ENCODE results near the gene C10orf71.

C10orf71 gene

GRCh38 chr10:49265885-49266284, 33.1 kb upstream of the C10orf71 start:
- Mint-ChIP-seq H3K9me3 (peaks cover 21% of the 10 kb centered on the region), H3K27me3 (peaks cover 9% of the 10 kb centered on the region), H3K36me3 (ENCODE audit: low read depth) (no peaks in the 10 kb centered on the region), H3K27ac (no peak overlapping the region), H3K4me3 (no peak overlapping the region), H3K4me1 (ENCODE audit: low read depth) (no peaks in the 10 kb centered on the region)
- DNase-seq = no peak

- Mint-ChIP-seq H3K27ac (no peak overlapping the region), H3K36me3 (ENCODE audit: low read depth) (no peaks in the 10 kb centered on the region), H3K4me1 (ENCODE audit: low read depth) (peaks cover 8% of the 10 kb centered on the region), H3K27me3 (no peaks in the 10 kb centered on the region), H3K9me3 (peaks cover 21% of the 10 kb centered on the region), H3K4me3 (no peak overlapping the region)
- DNase-seq = no peak
Observed at GRCh38 chr10:49268185-49268584, 30.8 kb upstream of the C10orf71 start.

- H3K27me3 Mint-ChIP-seq = no peaks in the 10 kb centered on the region
- H3K27ac Mint-ChIP-seq = no peak overlapping the region
- peaks cover 21% of the 10 kb centered on the region for H3K9me3 Mint-ChIP-seq
- no peaks in the 10 kb centered on the region for H3K36me3 Mint-ChIP-seq (ENCODE audit: low read depth)
- H3K4me1 Mint-ChIP-seq (ENCODE audit: low read depth) = peaks cover 8% of the 10 kb centered on the region
- DNase-seq = no peak
- H3K4me3 Mint-ChIP-seq = no peak overlapping the region
Observed at GRCh38 chr10:49269523-49269922, 29.4 kb upstream of the C10orf71 start.

- Mint-ChIP-seq H3K27me3 (no peaks in the 10 kb centered on the region), H3K36me3 (ENCODE audit: low read depth) (no peaks in the 10 kb centered on the region), H3K9me3 (peaks cover 12% of the 10 kb centered on the region), H3K27ac (no peak overlapping the region), H3K4me3 (no peak overlapping the region), H3K4me1 (ENCODE audit: low read depth) (peaks cover 8% of the 10 kb centered on the region)
- no peak for DNase-seq
Observed at GRCh38 chr10:49270565-49270964, 28.4 kb upstream of the C10orf71 start.

DNA sequence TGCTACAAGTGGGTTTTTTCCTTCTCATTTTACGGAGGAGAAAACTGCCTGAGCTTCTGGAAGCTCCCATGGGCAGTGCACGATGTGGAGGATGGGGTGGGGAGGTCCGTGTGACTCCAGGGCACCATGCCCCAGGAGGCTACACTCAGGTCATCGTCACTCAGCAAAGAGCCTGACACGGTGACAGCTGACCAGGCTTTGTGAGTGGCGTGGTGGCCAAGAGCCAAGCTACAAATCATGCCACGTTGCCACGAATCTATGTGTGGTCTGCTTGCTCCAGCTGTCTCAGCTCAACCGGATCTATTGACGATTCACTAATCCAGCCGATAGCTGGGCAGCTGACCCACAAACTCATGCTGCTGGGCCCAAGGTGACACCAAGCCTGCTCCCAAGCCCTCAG, 27.6 kb upstream of the C10orf71 start:
- no peaks in the 10 kb centered on the region for H3K27me3 Mint-ChIP-seq

DNA sequence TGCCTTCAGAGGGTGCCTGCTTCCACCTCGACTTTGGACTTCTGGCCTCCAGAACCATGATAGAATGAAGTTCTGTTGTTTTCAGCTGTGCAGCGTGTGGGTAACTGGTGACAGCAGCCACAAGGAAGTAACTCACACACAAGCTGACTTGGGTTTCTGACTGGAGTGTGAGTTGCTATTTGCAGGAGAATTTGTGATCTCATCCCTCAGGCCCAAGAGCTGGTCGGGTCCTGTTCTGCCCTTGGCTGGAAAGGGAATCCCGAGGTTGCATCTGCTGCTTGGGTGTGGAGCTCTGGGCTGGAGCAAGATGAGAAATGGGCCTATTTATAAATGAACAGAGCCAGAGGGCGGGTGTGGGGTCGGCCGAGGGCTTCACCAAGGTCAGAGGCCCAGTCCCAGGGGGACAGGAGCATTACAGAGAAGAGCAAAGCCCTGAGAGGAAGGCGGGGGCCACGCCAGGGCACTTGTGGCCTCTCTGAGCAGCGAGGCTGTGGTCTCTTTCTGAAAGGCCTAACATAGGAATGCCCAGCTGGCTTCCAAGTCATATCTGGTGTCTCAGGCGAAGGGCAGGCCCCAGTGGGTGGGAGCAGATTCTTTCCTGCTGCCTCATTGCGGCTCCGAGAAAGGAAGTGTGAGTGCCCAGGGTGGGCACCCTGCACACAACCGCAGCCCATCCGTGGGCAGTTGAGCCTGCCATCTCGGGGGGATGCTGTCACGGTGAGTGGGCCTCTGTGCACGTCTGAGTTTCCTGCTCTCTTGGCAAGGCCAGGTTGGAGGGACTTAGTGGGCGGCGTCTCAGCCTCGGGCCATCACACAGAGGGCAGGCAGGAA, 26.5 kb upstream of the C10orf71 start:
- Mint-ChIP-seq H3K4me1 (ENCODE audit: low read depth) (peaks cover 8% of the 10 kb centered on the region), H3K27me3 (no peaks in the 10 kb centered on the region), H3K4me3 (no peak overlapping the region), H3K9me3 (no peaks in the 10 kb centered on the region), H3K36me3 (ENCODE audit: low read depth) (no peaks in the 10 kb centered on the region), H3K27ac (peak overlapping the region; percentile 55)
- no peak for DNase-seq

More for the DNA sequence above, 27.6 kb upstream of the C10orf71 start:
- peaks cover 5% of the 10 kb centered on the region for H3K9me3 Mint-ChIP-seq
- H3K27ac Mint-ChIP-seq = no peak overlapping the region
- H3K4me3 Mint-ChIP-seq = no peak overlapping the region
- DNase-seq = no peak
- peaks cover 8% of the 10 kb centered on the region for H3K4me1 Mint-ChIP-seq (ENCODE audit: low read depth)
- H3K36me3 Mint-ChIP-seq (ENCODE audit: low read depth) = no peaks in the 10 kb centered on the region

- Mint-ChIP-seq H3K27ac (no peak overlapping the region), H3K36me3 (ENCODE audit: low read depth) (no peaks in the 10 kb centered on the region), H3K9me3 (no peaks in the 10 kb centered on the region), H3K4me1 (ENCODE audit: low read depth) (peaks cover 8% of the 10 kb centered on the region), H3K4me3 (no peak overlapping the region), H3K27me3 (no peaks in the 10 kb centered on the region)
- DNase-seq = no peak
Observed at GRCh38 chr10:49273082-49273465, 25.9 kb upstream of the C10orf71 start.

DNA sequence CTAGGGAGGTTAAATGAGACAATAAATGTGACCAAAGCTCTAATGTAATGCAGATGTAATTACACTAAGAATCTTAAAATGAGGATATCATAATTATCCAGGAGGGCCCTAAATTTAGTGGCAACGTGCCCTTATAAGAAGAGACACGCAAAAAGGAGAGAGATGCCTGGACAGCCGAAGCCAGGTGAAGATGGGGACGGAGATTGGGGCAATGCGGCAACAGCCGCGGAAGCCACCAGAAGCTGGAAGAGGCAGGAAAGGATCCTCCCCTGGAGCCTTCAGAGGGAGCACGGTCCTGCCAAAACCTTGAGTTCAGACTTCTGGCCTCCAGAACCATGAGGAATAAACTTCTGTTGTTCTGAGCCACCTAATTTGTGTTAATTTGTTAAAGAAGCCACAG, 25.3 kb upstream of the C10orf71 start:
- Mint-ChIP-seq H3K9me3 (no peaks in the 10 kb centered on the region), H3K4me1 (ENCODE audit: low read depth) (peaks cover 8% of the 10 kb centered on the region), H3K4me3 (no peak overlapping the region), H3K36me3 (ENCODE audit: low read depth) (no peaks in the 10 kb centered on the region), H3K27me3 (no peaks in the 10 kb centered on the region), H3K27ac (no peak overlapping the region)
- DNase-seq = no peak

- Mint-ChIP-seq H3K27me3 (peaks cover 5% of the 10 kb centered on the region), H3K36me3 (ENCODE audit: low read depth) (no peaks in the 10 kb centered on the region), H3K4me1 (ENCODE audit: low read depth) (peaks cover 9% of the 10 kb centered on the region), H3K4me3 (no peak overlapping the region), H3K27ac (no peak overlapping the region), H3K9me3 (no peaks in the 10 kb centered on the region)
- DNase-seq = no peak
Observed at GRCh38 chr10:49274886-49275285, 24.1 kb upstream of the C10orf71 start.

- Mint-ChIP-seq H3K27ac (no peak overlapping the region), H3K27me3 (peaks cover 5% of the 10 kb centered on the region), H3K36me3 (ENCODE audit: low read depth) (no peaks in the 10 kb centered on the region), H3K9me3 (no peaks in the 10 kb centered on the region), H3K4me1 (ENCODE audit: low read depth) (peaks cover 13% of the 10 kb centered on the region), H3K4me3 (no peak overlapping the region)
- DNase-seq = no peak
Observed at GRCh38 chr10:49275896-49276295, 23.1 kb upstream of the C10orf71 start.

GRCh38 chr10:49276596-49276995, 22.4 kb upstream of the C10orf71 start:
- Mint-ChIP-seq H3K4me1 (ENCODE audit: low read depth) (peaks cover 13% of the 10 kb centered on the region), H3K9me3 (no peaks in the 10 kb centered on the region), H3K27ac (no peak overlapping the region), H3K4me3 (no peak overlapping the region), H3K36me3 (ENCODE audit: low read depth) (no peaks in the 10 kb centered on the region), H3K27me3 (peaks cover 5% of the 10 kb centered on the region)
- DNase-seq = no peak

- Mint-ChIP-seq H3K27ac (no peak overlapping the region), H3K4me3 (no peak overlapping the region), H3K27me3 (peaks cover 5% of the 10 kb centered on the region), H3K4me1 (ENCODE audit: low read depth) (peaks cover 5% of the 10 kb centered on the region), H3K9me3 (no peaks in the 10 kb centered on the region), H3K36me3 (ENCODE audit: low read depth) (no peaks in the 10 kb centered on the region)
- no peak for DNase-seq
Observed at GRCh38 chr10:49277973-49278372, 21.0 kb upstream of the C10orf71 start.

- peaks cover 5% of the 10 kb centered on the region for H3K4me1 Mint-ChIP-seq (ENCODE audit: low read depth)
- DNase-seq = no peak
- no peak overlapping the region for H3K4me3 Mint-ChIP-seq
- H3K27ac Mint-ChIP-seq = no peak overlapping the region
- H3K27me3 Mint-ChIP-seq = peaks cover 5% of the 10 kb centered on the region
- H3K9me3 Mint-ChIP-seq = no peaks in the 10 kb centered on the region
- no peaks in the 10 kb centered on the region for H3K36me3 Mint-ChIP-seq (ENCODE audit: low read depth)
Observed at GRCh38 chr10:49278497-49278981, 20.4 kb upstream of the C10orf71 start.

- no peaks in the 10 kb centered on the region for H3K36me3 Mint-ChIP-seq (ENCODE audit: low read depth)
- no peak for DNase-seq
- H3K4me3 Mint-ChIP-seq = no peak overlapping the region
- H3K27me3 Mint-ChIP-seq = peaks cover 5% of the 10 kb centered on the region
- H3K27ac Mint-ChIP-seq = no peak overlapping the region
- H3K9me3 Mint-ChIP-seq = no peaks in the 10 kb centered on the region
- peaks cover 5% of the 10 kb centered on the region for H3K4me1 Mint-ChIP-seq (ENCODE audit: low read depth)
Observed at GRCh38 chr10:49279015-49279880, 19.7 kb upstream of the C10orf71 start.

GRCh38 chr10:49280001-49280408, 19.0 kb upstream of the C10orf71 start:
- no peak for DNase-seq
- H3K4me3 Mint-ChIP-seq = no peak overlapping the region
- no peaks in the 10 kb centered on the region for H3K9me3 Mint-ChIP-seq
- H3K27ac Mint-ChIP-seq = peak overlapping the region; percentile 3
- H3K4me1 Mint-ChIP-seq (ENCODE audit: low read depth) = peaks cover 5% of the 10 kb centered on the region
- H3K36me3 Mint-ChIP-seq (ENCODE audit: low read depth) = no peaks in the 10 kb centered on the region
- H3K27me3 Mint-ChIP-seq = peaks cover 5% of the 10 kb centered on the region

Measured in activated T-cell treated with anti-CD3 and anti-CD28 coated beads, Interleukin-2, amount 50 U/mL, for 24 hours (primary cell).